HG02623 (cell line): ENCODE results near the gene ADRA2C.

ENCODE experiments used
- ATAC-seq: cut with Tn5 transposase; IDR thresholded peaks from one replicate; pipeline ENCODE4 v1.9.1; 2021; ENCODE audit warnings: moderate library complexity; ENCODE audit not compliant: unreplicated experiment

Gene ADRA2C

DNA sequence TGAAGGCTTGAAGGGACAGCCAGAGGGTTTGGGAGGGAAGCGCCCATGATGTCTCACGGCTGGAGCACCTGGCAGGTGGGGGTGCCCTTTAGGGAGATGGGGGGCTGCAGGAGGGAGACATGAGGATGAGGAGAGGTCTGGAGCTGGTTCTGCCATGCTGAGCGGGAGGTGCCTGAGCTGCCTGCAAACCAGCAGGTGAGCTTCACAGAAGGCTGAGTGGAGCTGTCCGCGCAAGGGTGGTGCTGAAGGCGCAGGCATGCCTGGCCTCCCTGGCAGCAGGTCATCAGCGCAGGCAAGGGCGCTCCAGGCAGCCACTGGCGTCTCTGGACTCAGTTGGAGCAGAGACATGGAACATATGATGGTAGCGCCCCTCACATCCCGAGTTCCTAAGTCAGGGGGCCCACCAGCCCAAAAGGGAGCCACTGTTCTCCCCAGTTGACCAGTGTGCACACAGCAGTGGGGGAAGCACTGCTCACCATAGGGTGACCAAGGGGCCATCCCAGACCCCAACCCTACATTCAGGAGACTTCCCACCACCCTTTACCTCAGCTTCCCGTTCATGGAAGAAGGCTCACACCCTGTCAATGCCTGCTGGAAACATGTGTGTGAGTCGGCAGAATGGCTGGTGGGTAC, 25.8 kb downstream of the ADRA2C start:
- ATAC-seq = no peak

DNA sequence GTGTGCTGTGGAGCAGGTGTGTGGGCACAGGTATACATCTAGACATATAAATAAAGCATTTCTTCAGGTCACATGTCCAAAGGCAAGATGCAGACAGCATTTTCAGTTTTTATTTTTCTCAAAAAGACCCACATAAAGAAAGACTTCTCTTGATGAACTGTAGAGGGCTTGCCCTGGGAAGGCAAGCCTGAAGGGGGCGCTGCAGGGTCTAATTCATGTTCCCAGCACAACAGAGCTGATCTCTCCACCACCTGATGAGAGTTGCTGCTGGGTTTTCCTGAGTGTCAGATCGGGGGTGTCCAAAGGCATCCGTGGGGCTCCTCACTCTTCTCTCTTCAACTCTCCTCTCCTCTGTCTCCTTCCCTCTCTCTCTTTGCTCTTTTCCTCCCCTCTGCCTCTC, 26.6 kb downstream of the ADRA2C start:
- ATAC-seq = no peak

DNA sequence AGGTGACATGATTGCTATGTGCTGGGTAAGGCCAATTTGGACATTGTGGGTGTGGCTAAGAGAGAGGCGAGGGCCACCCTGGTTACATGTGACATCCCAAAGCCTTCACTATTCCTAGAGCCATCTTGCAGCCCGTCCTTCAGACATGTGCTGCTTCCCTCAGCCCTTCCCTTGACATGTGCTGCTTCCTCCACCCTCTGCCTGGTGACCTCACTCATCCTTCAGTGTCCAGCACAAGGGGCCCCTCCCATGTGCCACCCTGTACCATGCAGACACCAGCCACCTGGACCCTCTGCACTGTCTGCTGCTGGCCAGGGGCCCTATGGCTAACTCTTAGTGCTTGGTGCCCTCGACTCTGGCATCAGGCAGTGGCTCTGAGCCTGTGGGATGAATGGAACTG, 27.4 kb downstream of the ADRA2C start:
- no peak for ATAC-seq

DNA sequence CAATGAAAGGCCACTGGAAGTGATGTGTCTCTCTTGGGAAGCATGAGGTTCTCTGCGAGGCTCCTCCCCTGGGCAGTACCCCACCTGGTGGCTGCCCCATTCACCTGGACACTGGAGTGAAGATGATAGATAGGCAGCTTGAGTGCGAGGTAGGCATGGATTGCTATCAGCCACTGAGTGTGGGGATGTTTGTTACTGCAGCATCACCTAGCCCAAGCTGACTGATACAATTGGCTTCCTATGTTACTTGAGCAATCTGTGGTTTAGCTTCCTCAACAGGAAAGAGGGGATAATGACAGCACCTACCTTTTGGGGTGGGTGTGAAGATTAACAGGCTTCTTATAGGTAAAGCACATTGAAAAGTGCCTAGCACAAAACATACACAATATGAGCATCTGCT, 30.8 kb downstream of the ADRA2C start:
- ATAC-seq = no peak

DNA sequence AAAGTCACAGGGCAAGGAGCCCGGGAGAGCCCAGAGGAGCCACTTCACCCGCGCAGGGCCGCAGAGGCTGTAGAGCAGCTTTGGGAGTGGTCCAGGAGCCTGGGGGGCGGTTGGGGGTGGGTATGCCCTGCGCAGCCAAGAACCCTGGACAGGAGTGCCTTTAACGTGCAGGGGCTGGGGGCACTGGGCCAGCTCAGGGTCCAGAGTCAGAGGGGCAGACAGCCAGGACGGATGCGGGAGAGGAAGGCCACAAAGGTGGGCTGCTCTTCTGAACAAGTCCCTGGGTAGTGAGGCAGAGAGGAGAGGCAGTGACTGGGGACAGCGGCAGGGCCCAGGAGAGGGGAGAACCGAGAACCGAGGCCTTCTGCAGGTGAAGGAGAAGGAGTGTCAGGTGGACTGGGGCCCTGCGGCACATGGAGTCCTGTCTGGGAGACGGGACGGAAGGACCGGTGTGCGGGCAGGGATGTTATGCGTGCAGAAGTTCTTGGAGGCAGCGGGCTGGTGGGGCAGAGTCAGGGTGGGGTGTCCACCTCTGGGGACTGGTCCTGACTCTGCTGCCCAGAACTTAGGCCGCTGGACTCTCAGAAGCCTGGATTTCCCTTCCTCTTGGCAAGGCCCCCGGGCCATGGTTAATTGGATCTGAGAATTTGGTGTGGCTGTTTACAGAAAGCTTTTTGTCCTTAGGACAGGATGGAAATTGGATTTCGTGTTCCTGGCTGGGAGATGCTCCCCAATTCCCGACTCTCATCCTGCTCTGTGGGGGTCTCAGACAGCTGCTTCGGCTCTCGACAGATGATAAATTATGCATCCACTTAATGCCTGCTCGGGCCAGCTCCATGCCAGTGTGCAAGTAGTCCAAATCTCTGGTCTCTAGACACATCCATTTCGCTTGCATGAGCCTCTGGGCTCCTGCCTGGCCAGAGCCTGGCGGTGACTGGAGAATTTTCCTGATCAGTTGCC, 31.9 kb downstream of the ADRA2C start:
- ATAC-seq = no peak

DNA sequence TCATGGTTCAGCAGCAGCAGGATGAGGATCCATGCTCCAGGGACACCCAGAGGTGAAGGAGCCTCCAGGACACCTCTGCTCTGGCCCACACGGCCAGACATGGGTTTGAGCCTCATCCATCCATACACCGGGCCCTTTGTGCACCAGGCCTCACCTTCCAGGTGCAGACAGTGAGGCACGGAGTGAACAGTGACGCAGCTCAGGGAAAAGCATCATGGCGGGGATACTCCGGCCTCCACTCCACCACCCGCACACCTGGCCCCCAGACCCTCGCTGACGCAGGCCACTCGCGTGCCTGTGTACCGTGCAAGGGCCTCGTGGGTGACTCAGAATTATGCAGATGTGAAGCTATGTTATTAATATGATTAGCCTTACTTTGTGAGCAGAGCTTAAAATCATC, 33.3 kb downstream of the ADRA2C start:
- no peak for ATAC-seq

DNA sequence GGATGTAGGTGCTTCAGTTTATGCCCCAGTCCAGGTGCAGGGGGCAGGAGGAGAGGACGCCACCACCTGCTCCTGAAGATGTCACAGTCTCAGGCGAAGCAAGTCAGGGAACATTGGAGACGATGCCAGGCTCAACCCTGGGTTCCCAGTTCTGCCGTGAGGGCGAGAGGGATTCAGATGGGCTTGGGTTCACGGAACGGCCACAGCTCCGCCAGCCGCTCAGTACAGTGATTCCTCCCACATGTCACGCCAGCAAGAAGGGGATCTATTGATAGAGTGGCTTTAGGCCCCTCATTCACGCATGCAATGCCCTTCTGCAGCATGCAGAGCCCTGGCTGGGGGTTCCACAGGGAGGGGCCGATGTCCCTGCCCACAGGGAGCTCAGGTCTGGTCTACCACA, 34.2 kb downstream of the ADRA2C start:
- no peak for ATAC-seq

DNA sequence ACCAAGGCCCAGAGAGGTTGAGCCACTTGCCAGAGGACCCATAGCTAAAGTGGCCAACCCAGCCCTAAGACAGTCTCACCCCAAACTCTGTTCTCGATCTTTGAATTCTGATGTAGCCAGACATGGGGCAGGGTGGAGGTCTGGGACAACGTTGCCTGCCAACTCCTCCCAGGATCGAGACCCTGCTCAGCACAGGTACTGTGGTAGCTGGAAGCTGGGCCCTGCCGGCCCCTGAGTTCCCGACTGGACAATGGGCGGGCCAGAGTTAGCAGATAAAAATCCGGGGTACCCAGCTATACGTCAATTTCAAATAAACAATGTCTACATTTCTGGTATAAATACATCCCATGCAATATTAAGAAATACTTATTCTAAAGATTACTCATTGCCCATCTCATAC, 35.3 kb downstream of the ADRA2C start:
- no peak for ATAC-seq

DNA sequence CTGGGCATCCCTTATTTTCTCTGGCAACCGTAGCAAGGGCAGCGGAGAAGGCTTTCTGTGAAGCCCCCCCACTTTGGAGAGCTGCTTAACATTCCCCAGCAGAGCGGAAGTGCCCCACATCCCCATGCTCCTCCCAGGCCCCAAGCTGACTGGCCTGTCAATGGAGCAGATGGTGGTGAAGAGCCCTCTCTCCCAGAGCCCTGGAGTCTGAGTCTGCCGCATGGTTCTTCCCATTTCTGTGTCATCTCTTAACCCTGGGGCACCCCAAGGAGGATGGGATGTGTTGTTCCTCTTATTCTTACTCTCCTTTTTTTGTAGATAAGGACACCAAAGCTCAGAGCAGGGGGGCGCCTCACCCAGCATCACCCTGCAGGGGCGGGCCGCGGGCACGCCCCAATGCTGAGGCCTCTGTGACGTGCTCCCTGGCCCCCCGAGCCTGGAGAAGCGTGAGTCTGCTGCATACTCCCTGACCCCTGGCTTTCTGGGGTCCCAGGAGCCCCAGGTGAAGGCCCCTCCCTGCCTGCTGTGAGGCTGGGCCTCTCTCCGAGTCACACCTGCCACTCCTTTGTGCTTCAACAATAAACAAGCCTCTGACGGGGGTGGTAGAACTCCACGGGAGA, 35.9 kb downstream of the ADRA2C start:
- ATAC-seq = no peak

DNA sequence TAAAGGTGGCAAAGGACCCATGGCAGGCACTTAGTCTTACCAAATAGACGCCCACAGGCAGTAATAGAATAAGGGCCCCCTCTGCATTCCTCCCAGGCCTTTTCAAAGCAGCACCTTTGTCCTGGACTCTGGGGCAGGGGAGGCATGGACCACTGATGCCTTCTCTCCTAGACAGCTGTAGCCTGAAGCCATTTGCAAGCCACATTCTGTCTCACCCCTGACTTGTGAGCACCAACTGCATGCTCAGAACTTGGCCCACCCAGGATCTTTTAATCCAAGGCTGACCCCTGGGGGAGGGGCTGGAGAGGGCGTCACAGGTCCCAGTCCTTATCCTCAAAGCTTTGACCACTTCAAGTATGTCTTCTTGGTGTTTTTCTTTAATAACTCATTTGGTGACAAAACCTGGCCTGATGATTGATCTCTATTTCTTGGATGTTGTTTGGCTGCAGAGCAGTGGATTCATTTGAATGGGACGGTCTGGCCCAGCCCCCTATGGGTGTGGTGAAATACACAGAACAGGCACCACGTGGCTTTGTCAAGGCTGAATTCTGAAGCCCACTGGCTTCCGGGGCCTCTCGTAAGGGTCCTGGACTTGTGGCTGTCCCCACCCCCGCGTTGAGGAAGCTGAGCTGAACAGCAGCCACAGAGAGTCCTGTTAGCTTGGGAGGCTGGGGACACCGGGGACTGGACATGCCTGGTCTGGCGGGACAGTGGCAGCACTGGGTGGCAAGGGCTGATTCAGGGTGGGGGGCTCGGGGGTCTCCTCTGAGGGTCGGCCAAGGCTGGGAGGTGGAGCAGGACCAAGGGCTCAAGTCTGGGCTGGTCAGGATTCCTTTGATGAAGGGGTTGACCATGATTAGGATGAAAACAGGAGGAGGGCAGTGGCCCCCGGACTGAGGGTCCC, 36.6 kb downstream of the ADRA2C start:
- ATAC-seq = no peak

DNA sequence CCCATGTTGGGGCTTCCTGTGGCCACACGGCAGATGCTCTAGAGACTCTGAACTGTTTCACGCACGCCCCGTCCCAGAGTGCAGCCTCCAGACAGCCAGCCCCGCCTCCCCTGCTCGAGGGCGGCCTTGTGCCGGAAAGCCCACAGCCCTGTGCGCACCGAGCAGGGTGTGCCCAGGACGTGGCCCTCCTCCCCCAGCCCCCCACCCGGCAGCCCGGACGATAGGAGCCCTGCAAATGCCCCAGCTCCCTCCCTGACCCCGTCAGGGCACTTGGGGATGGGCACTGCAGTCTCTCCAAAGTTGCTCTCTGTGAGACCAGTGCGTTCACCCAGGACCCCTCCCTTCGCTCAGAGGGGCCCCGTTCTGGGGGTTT, 37.3 kb downstream of the ADRA2C start:
- ATAC-seq = no peak

DNA sequence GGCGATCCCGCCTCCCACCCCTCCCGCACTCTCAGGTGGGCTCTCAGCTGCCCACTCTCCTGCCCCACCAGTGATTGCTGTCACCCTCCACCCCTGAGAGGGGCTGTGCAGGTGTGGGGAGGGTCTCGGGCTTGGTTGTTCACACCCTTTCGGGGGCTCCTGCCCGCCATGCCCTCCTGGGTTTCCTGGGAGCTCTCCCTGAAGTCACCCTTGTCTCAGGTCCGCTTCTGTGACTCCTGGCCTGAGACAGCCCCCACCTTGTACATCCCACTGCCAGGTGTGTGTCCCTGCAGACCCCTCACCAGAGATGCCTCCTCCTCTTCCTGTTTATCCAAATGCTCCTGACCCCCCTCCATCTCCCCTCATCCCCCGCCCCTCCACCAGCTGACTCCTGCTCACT, 37.8 kb downstream of the ADRA2C start:
- ATAC-seq = no peak

DNA sequence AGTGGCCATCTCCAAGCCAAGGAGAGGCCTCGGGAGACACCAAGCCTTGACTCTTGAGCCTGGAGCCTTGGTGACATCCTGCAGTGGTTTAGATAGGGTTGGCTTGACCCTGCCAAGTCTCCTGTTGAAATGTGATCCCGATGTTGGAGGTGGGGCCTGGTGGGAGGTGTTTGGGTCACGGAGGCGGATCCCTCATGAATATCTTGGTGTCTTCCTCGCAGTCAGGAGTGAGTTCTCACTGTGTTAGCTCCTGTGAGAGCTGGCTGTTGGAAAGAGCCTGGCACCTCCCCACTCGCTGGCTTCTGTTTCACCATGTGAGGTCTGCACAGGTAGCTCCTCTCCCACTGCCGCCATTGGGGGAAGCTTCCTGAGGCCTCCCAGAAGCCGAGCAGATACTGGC, 38.8 kb downstream of the ADRA2C start:
- ATAC-seq = no peak

DNA sequence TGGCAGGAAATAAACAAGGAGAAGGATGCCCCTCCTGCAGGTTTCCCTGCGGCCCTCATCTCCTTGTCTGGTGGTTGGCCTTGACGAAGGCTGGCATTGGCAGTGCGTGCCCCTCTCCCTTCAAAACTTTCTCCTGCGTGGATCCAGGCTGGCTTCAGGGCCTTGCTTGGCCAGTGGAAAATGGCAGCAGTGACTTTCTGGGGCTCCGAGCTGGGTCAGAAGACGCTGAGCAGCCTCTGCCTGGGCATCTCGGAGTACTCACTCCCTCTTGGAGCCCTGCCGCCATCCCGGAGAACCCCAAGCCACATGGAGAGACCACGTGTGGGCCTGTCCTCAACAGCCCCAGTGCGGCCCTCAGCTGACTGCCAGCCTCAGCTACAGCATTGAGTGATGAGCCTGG, 39.5 kb downstream of the ADRA2C start:
- no peak for ATAC-seq

DNA sequence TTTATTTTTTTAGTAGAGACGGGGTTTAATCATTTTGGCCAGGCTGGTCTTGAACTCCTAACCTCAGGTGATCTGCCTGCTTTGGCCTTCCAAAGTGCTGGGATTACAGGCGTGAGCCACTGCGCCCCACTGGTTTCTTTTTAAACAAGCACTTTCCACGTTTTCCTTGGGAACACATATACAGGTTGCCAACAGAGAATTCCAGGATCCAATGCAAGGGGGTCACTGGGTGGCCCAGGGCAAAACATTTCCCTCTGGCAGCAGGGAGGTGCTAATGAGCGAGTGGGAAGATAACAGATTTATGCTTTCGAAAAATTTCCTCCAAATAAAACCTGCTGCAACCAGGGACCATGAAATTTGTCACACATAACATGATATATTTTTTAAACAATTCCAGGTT, 41.1 kb downstream of the ADRA2C start:
- no peak for ATAC-seq

DNA sequence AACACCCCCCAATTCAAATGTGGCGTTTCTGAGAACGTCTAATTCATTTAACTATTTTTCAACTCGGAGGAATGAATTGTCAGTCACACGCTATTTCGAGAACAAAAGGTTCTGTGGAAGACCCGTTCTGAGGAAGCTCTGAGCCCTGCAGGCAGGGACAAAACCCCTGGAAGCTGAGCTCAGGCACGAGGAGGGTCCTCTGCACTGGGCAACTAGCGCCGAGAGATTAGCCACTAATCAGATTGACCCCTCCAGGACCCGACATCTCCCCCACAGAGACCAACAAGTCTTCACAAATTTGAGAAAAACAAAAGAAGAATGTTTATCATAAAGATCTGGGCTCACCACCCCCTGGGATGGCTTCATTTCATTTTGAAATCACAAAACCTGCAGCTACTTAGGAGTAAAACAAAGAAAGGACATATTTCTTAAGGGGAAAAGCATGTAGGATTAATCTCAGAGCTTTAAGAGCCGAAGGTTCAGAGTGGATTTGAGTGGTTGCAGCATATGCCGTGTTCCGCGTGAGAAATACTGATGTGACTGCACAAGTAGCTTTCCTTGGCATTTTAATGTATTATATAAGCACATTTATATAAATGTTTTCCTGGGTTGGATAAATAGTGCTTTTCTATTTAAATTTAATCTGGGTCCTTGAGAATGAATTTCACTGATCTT, 41.8 kb downstream of the ADRA2C start:
- no peak for ATAC-seq

DNA sequence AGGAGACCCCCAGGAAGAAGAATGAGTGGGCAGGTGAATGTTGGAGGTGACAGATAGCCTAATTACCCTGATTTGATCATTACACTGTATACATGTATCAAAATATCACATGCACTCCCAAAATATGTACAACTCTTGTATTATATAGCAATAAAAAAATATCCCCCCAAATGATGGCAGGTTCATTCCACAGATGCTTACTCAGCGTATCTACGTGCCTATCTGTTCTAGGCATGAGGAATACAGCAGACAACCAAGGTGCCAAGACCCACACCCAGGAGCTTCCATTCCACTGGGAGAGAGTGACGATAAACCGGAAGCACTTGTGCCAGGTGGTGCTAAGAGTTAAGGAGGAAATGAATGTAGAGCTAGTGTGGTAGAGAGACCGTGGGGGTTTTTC, 42.4 kb downstream of the ADRA2C start:
- no peak for ATAC-seq

DNA sequence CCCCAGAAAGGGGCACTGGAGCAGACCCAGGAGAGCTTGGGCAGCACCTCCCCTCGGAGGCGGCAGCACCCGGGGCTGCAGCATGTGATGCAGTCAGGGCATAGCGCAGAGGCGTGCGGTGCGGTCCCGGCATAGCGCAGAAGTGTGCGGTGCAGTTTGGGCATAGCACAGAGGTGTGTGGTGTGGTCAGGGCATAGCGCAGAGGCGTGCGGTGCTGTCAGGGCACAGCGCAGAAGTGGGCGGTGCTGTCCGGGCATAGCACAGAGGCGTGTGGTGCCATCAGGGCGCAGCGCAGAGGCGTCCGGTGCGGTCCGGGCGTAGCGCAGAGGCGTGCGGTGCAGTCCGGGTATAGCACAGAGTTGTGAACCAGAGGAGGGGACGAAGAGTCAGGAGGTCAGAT, 42.8 kb downstream of the ADRA2C start:
- no peak for ATAC-seq

DNA sequence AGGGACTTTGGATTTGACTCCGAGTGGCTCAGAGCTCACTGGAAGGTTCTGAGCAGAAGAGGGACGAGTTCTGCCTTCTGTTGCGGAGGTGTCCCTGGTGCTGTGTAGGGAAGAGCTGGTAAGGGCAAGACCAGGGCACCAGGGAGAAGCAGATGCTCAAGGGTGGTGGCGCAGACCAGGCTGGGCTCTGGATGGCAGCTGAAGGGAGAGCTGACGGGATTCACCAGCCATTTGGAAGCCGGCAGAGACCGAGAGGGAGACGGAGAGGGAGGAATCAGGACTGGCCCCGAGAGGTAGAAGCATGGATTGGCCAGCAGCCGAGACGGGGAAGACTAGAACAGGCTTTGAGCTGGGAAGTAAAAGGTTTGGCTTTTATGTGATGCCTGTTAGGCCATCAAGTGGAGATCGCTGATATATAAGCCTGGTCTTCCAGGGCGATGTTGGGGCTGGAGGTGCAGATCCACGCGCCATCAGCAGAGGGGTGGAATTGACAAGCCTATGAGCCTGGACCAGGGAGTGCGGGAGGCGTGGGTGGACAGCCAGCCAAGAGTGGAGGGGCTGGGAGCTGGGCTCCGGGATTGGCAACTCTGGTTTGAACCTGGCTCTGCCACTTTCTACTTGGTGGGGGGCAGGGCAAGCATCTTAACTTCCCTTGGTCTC, 43.4 kb downstream of the ADRA2C start:
- ATAC-seq = no peak

DNA sequence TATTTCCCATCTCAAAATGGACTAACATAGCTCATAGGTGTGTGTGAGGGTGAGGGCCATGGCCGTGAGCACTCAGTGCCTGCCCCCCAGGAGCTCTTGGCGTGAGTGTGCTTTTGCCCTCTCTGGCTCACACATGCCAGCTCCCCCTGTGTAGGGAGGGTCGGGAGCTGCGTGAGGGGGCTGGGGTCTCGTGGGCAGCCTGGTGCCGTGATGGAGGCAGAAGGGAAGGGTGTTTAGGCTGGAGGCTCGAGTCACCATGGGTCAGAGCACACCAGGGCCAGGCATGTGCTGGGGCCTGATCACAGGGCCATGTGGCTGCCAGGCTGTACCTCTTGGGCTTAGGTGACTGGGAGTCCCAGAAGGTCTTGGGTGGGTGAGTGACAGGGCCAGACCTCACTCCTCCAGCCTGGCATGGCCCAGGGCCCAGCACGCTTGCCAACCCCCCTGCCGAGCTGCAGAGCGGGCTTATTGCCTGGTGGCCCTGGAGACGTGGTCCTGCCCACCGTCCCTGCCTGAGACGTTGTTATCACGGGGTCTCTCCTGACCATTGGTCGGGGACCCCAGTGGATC, 44.0 kb downstream of the ADRA2C start:
- ATAC-seq = no peak
